Measurements from ENCODE around the gene HOXD4. TPM values are rescaled to one million over a fixed set of nuclear protein-coding genes. Genes with fewer than 3 reads are reported as not detected.

Gene HOXD4
- total RNA-seq, 4 donors from 2014 or later = 0.29 to 1.4 TPM; not detected in 2

DNA sequence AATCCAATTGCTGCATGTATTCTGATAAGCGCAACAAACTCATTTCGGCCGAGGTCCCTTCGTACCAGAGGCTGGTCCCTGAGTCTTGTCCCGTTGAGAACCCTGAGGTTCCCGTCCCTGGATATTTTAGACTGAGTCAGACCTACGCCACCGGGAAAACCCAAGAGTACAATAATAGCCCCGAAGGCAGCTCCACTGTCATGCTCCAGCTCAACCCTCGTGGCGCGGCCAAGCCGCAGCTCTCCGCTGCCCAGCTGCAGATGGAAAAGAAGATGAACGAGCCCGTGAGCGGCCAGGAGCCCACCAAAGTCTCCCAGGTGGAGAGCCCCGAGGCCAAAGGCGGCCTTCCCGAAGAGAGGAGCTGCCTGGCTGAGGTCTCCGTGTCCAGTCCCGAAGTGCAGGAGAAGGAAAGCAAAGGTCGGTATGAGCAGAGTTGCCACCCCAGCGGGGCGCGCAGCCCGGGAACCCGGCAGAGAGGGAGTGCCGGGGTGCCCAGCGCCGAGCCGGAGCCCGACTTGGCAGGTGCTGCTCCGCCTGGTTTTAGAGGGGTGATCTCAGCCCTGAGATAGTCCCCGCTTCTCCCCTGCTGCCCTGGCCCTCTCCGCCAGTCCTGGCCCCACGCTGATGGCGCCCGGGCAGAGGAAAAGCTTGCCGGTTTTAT is 34.1 kb upstream of the HOXD4 start:
- in situ Hi-C loops (cut with MboI; ENCODE audit: low sequenced_read_pairs in 4 of 4) (loop anchor here in 2 of 4 donors (25.0 kb wide), 1 partner anchor 695 kb away; no protein-coding TSS in a partner anchor), intact Hi-C loops (cut with DNase I; ENCODE audit: low total_unique reads) (no loop called here)
- TF ChIP-seq, protein P1, sequence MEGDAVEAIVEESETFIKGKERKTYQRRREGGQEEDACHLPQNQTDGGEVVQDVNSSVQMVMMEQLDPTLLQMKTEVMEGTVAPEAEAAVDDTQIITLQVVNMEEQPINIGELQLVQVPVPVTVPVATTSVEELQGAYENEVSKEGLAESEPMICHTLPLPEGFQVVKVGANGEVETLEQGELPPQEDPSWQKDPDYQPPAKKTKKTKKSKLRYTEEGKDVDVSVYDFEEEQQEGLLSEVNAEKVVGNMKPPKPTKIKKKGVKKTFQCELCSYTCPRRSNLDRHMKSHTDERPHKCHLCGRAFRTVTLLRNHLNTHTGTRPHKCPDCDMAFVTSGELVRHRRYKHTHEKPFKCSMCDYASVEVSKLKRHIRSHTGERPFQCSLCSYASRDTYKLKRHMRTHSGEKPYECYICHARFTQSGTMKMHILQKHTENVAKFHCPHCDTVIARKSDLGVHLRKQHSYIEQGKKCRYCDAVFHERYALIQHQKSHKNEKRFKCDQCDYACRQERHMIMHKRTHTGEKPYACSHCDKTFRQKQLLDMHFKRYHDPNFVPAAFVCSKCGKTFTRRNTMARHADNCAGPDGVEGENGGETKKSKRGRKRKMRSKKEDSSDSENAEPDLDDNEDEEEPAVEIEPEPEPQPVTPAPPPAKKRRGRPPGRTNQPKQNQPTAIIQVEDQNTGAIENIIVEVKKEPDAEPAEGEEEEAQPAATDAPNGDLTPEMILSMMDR (IDR thresholded peaks at IDR 0.05 in 4 of 5, conservative IDR thresholded peaks at IDR 0.05 in 1 of 5) = no peak
- no peak for TF ChIP-seq POLR2A (IDR thresholded peaks at IDR 0.05)
- ATAC-seq (no peak), DNase-seq (no peak)
- Histone ChIP-seq H3K4me1 (peaks cover 10 to 12% of the 10 kb centered on the region in 2 donors), H3K27me3 (peaks cover 95 to 100% (median 100%) of the 10 kb centered on the region in 3 donors), H3K4me3 (no peak overlapping the region), H3K27ac (no peak overlapping the region), H3K36me3 (no peaks in the 10 kb centered on the region), H3K9me3 (no peaks in the 10 kb centered on the region)

GRCh38 chr2:176117823-176118371 is 33.5 kb upstream of the HOXD4 start:
- intact Hi-C loops (cut with DNase I; ENCODE audit: low total_unique reads) (no loop called here), in situ Hi-C loops (cut with MboI; ENCODE audit: low sequenced_read_pairs in 4 of 4) (loop anchor here in 2 of 4 donors (25.0 kb wide), 1 partner anchor 694 kb away; no protein-coding TSS in a partner anchor)
- Histone ChIP-seq H3K4me3 (no peak overlapping the region), H3K27me3 (peaks cover 95 to 97% (median 97%) of the 10 kb centered on the region in 3 donors), H3K27ac (no peak overlapping the region), H3K4me1 (peaks cover 10 to 12% of the 10 kb centered on the region in 2 donors), H3K9me3 (no peaks in the 10 kb centered on the region), H3K36me3 (no peaks in the 10 kb centered on the region)
- no peak for DNase-seq
- no peak for ATAC-seq
- no peak for TF ChIP-seq POLR2A (IDR thresholded peaks at IDR 0.05)
- TF ChIP-seq, protein P1 (IDR thresholded peaks at IDR 0.05 in 4 of 5, conservative IDR thresholded peaks at IDR 0.05 in 1 of 5) = no peak

GRCh38 chr2:176118601-176119339 is 32.6 kb upstream of the HOXD4 start:
- TF ChIP-seq, protein P1 (IDR thresholded peaks at IDR 0.05 in 4 of 5, conservative IDR thresholded peaks at IDR 0.05 in 1 of 5) = peak in 1 of 5 experiments; percentile 37
- no peak for TF ChIP-seq POLR2A (IDR thresholded peaks at IDR 0.05)
- Histone ChIP-seq H3K27me3 (peaks cover 94 to 95% (median 94%) of the 10 kb centered on the region in 3 donors), H3K4me3 (peak overlapping the region in 1 of 4 donors; percentile 7), H3K36me3 (no peaks in the 10 kb centered on the region), H3K27ac (no peak overlapping the region), H3K4me1 (peaks cover 12 to 14% of the 10 kb centered on the region in 2 donors), H3K9me3 (no peaks in the 10 kb centered on the region)
- no peak for DNase-seq
- no peak for ATAC-seq
- in situ Hi-C loops (cut with MboI; ENCODE audit: low sequenced_read_pairs in 4 of 4) (loop anchor here in 2 of 4 donors (25.0 kb wide), 1 partner anchor 694 kb away; no protein-coding TSS in a partner anchor), intact Hi-C loops (cut with DNase I; ENCODE audit: low total_unique reads) (no loop called here)

DNA sequence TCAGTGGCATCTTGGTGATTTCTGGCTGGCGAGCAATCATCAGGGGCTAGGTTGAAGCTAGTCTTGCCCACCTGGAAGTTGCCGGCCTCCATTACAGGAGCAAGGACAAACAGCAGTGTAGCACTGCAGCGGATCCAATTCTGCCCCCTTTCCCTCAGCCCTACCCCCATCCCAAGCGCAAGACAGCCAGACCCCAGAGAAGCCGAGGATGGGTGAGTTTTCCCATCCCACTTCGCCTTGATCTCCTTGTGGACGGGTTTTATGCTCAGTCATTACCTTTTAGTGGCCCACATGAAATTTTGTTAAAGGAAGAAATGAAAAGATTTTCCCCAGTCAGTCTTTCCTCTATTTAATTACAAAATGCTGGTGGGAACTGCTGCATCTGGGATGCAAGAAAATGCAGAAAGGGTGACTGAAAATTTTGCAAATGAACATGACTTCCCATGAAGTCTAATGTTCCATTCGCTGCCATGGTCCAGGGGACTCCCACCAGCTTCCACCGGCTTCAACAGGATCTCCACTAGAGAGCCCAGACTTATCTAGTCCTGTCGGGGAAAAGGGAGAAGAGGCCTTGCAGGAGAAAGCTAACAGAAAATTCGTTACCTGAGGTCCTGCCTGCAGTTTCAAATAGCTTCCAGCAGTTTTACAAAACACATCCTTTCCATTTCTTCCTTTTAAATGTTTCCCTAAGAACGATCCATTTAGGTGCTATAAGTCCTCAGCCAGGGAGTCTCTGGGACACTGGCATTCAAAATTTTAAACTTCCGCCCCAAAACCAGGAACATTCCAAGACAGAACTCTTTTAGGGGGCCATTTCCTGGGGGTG is 30.8 kb upstream of the HOXD4 start:
- DNase-seq (no peak), ATAC-seq (no peak)
- Histone ChIP-seq H3K27ac (no peak overlapping the region), H3K27me3 (peaks cover 77 to 93% (median 91%) of the 10 kb centered on the region in 3 donors), H3K4me1 (peaks cover 12 to 14% of the 10 kb centered on the region in 2 donors), H3K9me3 (no peaks in the 10 kb centered on the region), H3K36me3 (no peaks in the 10 kb centered on the region), H3K4me3 (no peak overlapping the region)
- intact Hi-C loops (cut with DNase I; ENCODE audit: low total_unique reads) = loop anchor here (10.0 kb wide), 1 partner anchor 1024 kb away; no protein-coding TSS in a partner anchor
- TF ChIP-seq POLR2A (IDR thresholded peaks at IDR 0.05) = no peak
- TF ChIP-seq, protein P1 (IDR thresholded peaks at IDR 0.05 in 4 of 5, conservative IDR thresholded peaks at IDR 0.05 in 1 of 5) = no peak
- in situ Hi-C loops (cut with MboI; ENCODE audit: low sequenced_read_pairs in 4 of 4) = loop anchor here in 3 of 4 donors (10.0 to 25.0 kb wide), 2 partner anchors 514 to 692 kb away; no protein-coding TSS in a partner anchor
